GM20000 (cell line): Measurements from ENCODE around the gene TMEM54.
A peak's percentile ranks its signal among the peaks of the same experiment; 100 is the strongest.

Experiments
- DNase-seq: peaks from one replicate; pipeline ENCODE4 v3.0.0; 2012; ENCODE audit warnings: low spot score
- TF ChIP-seq, protein P1 (sequence below): IDR thresholded peaks from 2 replicates; pipeline ENCODE4 v1.5.1; 2012; ENCODE audit warnings: mild to moderate bottlenecking, control low read depth; ENCODE audit errors: extremely low read depth, missing control alignments

Gene TMEM54

DNA sequence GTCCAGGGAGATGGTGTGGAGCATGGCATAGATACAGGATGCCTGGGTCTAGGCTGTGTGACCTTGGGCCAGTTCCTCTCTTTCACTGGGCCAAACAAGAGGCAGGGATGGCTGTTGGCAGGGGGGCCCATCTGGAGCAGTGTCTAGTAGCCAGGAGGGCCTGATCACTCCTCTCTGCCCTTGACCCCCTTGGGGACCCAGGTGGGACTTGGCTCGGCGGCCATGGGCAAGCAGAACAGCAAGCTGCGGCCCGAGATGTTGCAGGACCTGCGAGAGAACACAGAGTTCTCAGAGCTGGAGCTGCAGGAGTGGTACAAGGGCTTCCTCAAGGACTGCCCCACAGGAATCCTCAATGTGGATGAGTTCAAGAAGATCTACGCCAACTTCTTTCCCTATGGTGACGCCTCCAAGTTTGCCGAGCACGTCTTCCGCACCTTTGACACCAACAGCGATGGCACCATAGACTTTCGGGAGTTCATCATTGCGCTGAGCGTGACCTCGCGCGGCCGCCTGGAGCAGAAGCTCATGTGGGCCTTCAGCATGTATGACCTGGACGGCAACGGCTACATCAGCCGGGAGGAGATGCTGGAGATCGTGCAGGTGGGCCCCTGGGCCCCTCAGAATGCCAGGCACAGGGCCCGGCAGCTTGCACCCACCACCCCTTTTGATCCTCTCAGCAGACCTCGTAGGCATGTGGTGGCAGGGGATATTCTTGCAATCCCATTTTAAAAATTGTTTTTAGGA lies 12.3 kb downstream of the TMEM54 start:
- TF ChIP-seq, protein P1, sequence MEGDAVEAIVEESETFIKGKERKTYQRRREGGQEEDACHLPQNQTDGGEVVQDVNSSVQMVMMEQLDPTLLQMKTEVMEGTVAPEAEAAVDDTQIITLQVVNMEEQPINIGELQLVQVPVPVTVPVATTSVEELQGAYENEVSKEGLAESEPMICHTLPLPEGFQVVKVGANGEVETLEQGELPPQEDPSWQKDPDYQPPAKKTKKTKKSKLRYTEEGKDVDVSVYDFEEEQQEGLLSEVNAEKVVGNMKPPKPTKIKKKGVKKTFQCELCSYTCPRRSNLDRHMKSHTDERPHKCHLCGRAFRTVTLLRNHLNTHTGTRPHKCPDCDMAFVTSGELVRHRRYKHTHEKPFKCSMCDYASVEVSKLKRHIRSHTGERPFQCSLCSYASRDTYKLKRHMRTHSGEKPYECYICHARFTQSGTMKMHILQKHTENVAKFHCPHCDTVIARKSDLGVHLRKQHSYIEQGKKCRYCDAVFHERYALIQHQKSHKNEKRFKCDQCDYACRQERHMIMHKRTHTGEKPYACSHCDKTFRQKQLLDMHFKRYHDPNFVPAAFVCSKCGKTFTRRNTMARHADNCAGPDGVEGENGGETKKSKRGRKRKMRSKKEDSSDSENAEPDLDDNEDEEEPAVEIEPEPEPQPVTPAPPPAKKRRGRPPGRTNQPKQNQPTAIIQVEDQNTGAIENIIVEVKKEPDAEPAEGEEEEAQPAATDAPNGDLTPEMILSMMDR = no peak
- no peak for DNase-seq

DNA sequence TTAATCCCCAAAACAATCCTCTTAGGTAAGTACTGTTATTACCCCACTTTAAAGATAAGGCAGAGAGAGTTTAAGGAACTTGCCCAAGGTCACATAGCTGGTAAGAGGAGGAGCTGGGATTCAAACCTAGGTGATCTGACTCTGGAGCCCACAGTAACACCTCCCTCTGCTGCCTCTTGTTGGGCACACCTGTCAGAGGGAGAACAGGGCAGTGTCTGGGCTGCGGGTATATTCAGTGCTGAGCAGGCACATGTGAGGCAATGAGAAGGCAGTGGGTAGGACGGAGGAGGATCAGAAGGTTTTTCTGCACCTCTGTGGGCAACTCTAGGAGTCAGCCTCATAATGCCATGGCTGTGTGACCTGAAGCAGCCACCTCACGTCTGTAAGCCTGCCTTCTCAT lies 13.1 kb downstream of the TMEM54 start:
- TF ChIP-seq, protein P1 = no peak

DNA sequence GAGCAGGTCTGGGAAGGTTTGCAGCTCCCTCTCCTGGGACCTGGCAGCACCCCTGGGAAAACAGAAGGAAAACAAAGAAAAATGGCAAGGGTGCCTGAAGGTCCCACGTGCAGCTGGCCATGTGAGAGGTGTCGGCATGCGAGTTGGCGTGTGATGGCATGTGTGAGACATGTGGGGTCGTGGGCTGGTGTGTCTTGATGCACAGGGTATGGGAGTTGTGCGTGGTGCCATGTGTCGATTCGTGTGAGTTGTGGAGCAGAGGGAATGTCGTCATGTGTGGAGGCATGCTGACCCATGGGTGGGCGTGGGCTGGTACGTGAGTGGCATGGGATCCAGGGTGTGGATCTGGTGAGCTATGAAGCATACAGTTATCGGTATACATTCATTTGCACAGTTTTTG lies 13.6 kb downstream of the TMEM54 start:
- DNase-seq = no peak
- TF ChIP-seq, protein P1 = no peak

More for the DNA sequence above, 13.1 kb downstream of the TMEM54 start:
- no peak for DNase-seq

DNA sequence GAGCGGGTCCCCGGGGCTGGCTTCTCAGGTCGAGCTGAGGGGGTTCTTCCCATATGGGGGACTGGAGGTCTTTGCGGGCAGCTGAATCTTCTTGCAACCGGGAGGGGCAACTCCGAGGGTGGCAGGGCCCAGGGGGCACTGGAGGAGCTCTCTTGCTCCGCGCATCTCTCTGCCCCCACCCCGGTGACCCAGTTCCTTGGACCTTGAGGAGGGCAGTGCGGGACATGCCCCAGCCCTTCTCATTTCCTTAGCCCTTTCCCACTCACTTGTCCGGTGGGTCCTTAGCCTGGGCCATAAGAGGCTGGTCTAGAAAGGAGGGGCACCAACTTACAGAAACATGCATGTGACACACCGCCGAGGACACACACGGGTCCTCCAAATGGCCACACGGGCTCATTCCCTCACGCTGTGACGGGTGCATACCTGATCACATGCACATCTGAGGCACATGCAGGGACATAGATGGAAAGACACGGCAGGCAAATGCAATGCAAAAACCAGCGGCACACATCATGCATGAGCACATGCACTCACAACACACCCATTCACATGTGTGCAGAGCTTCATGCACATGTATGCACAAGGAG lies 14.3 kb downstream of the TMEM54 start:
- no peak for DNase-seq
- TF ChIP-seq, protein P1 = no peak

DNA sequence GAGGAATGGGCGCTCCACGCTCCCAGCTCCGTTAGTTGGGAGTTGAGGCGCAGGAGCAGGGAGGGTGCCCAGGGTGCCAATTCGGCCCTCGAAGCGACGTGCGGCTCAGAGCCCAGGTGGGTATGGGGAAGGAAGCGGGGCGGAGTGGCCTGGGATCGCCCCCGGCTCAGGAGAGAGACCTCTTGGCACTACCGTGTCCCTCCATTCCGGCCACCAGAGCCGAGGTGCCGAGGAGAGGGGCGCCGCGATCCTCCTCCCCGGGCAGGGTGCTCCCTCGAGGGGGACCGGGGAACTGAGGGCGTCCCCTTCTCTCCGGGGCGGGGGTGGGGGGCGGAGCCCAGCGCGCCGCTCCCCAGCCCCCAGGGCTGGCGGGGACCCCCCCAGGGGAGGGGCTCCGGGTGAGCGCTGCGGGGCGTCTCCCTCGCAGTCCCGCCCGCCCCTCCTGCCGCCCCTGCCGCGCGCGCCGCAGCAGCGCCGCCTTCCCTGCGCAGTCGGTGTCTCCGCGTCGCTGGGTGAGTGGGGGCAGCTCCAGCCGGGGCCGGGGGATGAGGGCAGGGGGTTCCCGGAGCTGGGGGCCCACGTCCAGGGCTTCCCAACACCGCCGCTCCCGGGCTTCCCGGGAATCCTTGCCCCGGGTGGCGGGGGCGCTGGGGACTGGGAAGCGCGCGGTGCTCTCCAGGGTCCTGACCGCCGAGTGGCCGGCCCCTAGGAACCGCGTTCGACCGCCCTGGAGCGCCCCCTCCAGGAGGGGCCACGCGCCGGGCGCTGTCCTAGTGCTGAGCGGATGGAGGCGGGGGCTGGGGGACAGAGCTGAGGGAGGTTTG lies 15.0 kb downstream of the TMEM54 start, which contains the start of gene HPCA:
Gene HPCA (plus strand): TSS at position 488 of the 824 bp plus-strand sequence. CDS start 2,408 bp downstream, outside the sequence.
- TF ChIP-seq, protein P1 = peak; percentile 35
- DNase-seq = peak; percentile 75

DNA sequence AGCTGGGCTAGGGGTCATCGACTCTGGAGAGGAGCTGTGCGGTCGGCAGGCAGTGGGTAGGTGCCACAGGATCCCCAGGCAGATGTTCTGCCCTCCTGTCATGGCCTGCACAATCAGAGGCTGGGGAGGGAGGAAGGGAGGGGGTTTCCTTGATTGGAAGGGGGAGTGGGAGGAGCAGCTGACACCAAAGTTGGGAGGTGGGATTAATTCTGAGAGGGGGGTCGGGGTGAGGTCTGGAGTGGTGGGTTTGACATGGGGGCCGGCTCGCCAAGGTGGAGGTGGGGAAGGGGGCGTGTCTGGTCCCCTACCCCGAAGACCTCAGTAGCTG lies 15.5 kb downstream of the TMEM54 start:
- no peak for DNase-seq
- TF ChIP-seq, protein P1 = no peak

DNA sequence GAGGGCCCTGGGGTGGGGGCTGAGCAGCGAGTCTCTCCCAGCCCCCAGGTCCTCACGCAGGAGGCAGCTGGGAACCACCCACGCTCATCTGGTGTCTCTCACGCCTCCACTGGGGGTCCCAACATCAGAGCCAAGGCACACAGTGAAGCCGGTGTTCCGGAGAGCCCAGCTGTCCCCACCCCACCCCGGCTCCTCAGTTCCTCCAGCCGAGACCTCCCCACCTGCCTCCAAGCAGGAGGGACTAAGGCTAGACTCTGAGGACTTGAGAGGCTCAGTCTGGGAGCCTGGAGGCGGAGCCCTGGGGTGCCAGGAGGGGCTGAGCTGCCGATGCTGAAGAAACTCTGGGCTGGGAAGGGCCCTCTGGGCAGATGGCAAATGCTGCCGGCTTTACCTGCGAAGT lies 16.5 kb downstream of the TMEM54 start:
- no peak for DNase-seq
- TF ChIP-seq, protein P1 = no peak
